Mammary epithelial cell (primary cell): ENCODE results near the gene LACTBL1.

Experiments used
- EZH2 ChIP-seq: IDR thresholded peaks from 2 replicates; pipeline ENCODE4 v1.6.1; 2012; ENCODE audit warnings: low read length, inconsistent platforms, borderline replicate concordance
- TF ChIP-seq, protein P1 (sequence below), 2 donors: IDR thresholded peaks in 1 of 2; conservative IDR thresholded peaks in 1 of 2; 2 replicates each; pipeline ENCODE4 v1.5.1; 2011 to 2012; ENCODE audit warnings: inconsistent platforms in 2 of 2, low read length in 2 of 2, mild to moderate bottlenecking in 2 of 2, control low read depth in 1 of 2, low read depth in 1 of 2; ENCODE audit not compliant: insufficient read depth in 1 of 2; ENCODE audit errors: extremely low read depth in 1 of 2

DNA sequence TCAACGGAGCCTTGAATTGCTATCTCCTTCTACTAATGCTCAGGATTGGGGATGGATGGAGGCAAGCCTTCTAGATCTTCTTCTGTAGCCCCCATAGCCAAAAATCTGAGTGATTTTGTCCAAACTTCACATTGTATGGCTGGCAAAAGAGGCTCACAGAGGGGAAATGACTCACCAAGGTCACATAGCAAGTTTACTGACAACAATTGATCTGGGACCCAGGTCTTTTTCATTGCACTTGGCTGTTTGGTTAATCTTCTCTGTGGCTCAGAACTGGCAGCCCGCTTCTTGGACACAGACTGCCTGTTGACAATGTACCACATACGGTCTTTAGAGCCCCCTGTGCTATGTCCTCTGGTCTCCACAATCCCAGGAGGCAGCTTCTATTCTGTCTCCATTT lies 3.0 kb upstream of the LACTBL1 start:
- TF ChIP-seq, protein P1, sequence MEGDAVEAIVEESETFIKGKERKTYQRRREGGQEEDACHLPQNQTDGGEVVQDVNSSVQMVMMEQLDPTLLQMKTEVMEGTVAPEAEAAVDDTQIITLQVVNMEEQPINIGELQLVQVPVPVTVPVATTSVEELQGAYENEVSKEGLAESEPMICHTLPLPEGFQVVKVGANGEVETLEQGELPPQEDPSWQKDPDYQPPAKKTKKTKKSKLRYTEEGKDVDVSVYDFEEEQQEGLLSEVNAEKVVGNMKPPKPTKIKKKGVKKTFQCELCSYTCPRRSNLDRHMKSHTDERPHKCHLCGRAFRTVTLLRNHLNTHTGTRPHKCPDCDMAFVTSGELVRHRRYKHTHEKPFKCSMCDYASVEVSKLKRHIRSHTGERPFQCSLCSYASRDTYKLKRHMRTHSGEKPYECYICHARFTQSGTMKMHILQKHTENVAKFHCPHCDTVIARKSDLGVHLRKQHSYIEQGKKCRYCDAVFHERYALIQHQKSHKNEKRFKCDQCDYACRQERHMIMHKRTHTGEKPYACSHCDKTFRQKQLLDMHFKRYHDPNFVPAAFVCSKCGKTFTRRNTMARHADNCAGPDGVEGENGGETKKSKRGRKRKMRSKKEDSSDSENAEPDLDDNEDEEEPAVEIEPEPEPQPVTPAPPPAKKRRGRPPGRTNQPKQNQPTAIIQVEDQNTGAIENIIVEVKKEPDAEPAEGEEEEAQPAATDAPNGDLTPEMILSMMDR (conservative IDR thresholded peaks at IDR 0.05 in 1 of 2, IDR thresholded peaks at IDR 0.05 in 1 of 2; ENCODE audit: extremely low read depth in 1 of 2, insufficient read depth in 1 of 2, low read depth in 1 of 2, low read length in 2 of 2), result no peak
- TF ChIP-seq EZH2, result no peak
